Esophagus muscularis mucosa (tissue), 4 donors: ENCODE results near the gene UBE2D1. TPM values are rescaled to one million over a fixed set of nuclear protein-coding genes. Genes with fewer than 3 reads are reported as not detected.
"Not testable (repeated sequence)": the region's sequence is repeated elsewhere in the genome, so short reads cannot be mapped to it uniquely, and the experiment has no call there.

ENCODE experiments used
- DNase-seq: peaks from one replicate; pipeline ENCODE4 v3.0.0-alpha.2; 2017; ENCODE audit errors: extremely low spot score
- H3K27ac ChIP-seq, 4 donors: fragments of 200-600 bp; sonication (generic); replicated peaks in 1 of 4; 1 replicate in 3 of 4; 2 replicates in 1 of 4; pipeline ENCODE4 v1.5.1; 2016 to 2019; ENCODE audit warnings: mild to moderate bottlenecking in 1 of 4
- H3K27me3 ChIP-seq, 4 donors: fragments of 200-600 bp; sonication (generic); one replicate each; pipeline versions ENCODE4 v1.5.1 to v1.6.0; 2016 to 2019
- H3K36me3 ChIP-seq, 4 donors: fragments of 200-600 bp; sonication (generic); one replicate each; pipeline ENCODE4 v1.5.1; 2016 to 2019
- H3K4me1 ChIP-seq, 4 donors: fragments of 200-600 bp; sonication (generic); one replicate each; pipeline ENCODE4 v1.5.1; 2016 to 2019
- H3K4me3 ChIP-seq, 4 donors: fragments of 200-600 bp; sonication (generic); 1 replicate in 2 of 4; 2 replicates in 2 of 4; pipeline ENCODE4 v1.5.1; 2016 to 2019; ENCODE audit warnings: mild to moderate bottlenecking in 4 of 4, moderate library complexity in 1 of 4
- H3K9me3 ChIP-seq, 4 donors: fragments of 200-600 bp; sonication (generic); 1 replicate in 3 of 4; 2 replicates in 1 of 4; pipeline ENCODE4 v1.5.1; 2016 to 2019
- CTCF ChIP-seq, 3 experiments: fragments of 200-600 bp in 2 of 3; fragments of 450-650 bp in 1 of 3; sonication (generic) in 2 of 3; IDR thresholded peaks; one replicate each; pipeline ENCODE4 v1.5.1; 2017 to 2019; ENCODE audit warnings: antibody characterized with exemption in 3 of 3, mild to moderate bottlenecking in 2 of 3, moderate library complexity in 1 of 3
- EP300 ChIP-seq: sonication (generic); formaldehyde crosslinking; IDR thresholded peaks from one replicate; pipeline ENCODE4 v1.6.1; 2017; ENCODE audit warnings: antibody characterized with exemption
- POLR2A ChIP-seq: fragments of 450-650 bp; IDR thresholded peaks from one replicate; pipeline ENCODE4 v1.6.1; 2017; ENCODE audit warnings: antibody characterized with exemption, moderate library complexity, mild to moderate bottlenecking, low read depth
- POLR2AphosphoS5 ChIP-seq, 2 donors: sonication (generic); formaldehyde crosslinking; IDR thresholded peaks; one replicate each; pipeline ENCODE4 v1.6.1; 2017; ENCODE audit warnings: antibody characterized with exemption in 2 of 2
- WGBS: methylation state at CpG from one replicate; pipeline ENCODE4 v1.1.5; 2018; 5-methylcytosine and 5-hydroxymethylcytosine counted together
- intact Hi-C: fragments of 100-400 bp; cut with DNase I; formaldehyde crosslinking; loops from one replicate; pipeline ENCODE4 v1.15.1; 2023
- total RNA-seq, 4 donors: library from RNA; depleted of rRNA; stranded (reverse); fragments of >200 nt; gene quantifications; one replicate each; pipeline versions ENCODE4 v1.1.0 to v1.2.1, GENCODE V29; 2016

UBE2D1 gene
- total RNA-seq, 4 donors from 2014 or later = 11.5 to 17.4 (median 15.3) TPM

GRCh38 chr10:58415757-58416156, 81.0 kb downstream of the UBE2D1 start:
- Histone ChIP-seq H3K27me3 (no peaks in the 10 kb centered on the region), H3K4me1 (peaks cover 0 to 6% (median 1%) of the 10 kb centered on the region in 4 donors), H3K36me3 (no peaks in the 10 kb centered on the region), H3K4me3 (no peak overlapping the region), H3K27ac (no peak overlapping the region), H3K9me3 (peaks cover 0 to 4% (median 0%) of the 10 kb centered on the region in 4 donors)
- intact Hi-C loops = no loop called here
- TF ChIP-seq POLR2A (no peak), POLR2AphosphoS5 (IDR thresholded peaks at IDR 0.05) (no peak), CTCF (IDR thresholded peaks at IDR 0.05) (no peak), EP300 (no peak)
- DNase-seq = no peak

GRCh38 chr10:58417902-58418301, 83.1 kb downstream of the UBE2D1 start:
- WGBS = 83% methylated on average over 2 of the region's 2 CpGs
- intact Hi-C loops = not testable (repeated sequence)

More at GRCh38 chr10:58417902-58418301, 83.1 kb downstream of the UBE2D1 start:
- H3K27ac ChIP-seq, H3K9me3 ChIP-seq, H3K4me3 ChIP-seq, H3K27me3 ChIP-seq, H3K4me1 ChIP-seq, H3K36me3 ChIP-seq, DNase-seq: not testable (repeated sequence)

Other genes with a start within 250 kb of the UBE2D1 start
- gene IPMK, start 67.1 kb upstream of the UBE2D1 start, total RNA-seq = 1 to 10 TPM; 3.4 to 5.5 (median 4.3) TPM
- 10 to 100 TPM; 30.8 to 46.3 (median 33.0) TPM for gene CISD1, start 65.8 kb upstream of the UBE2D1 start, total RNA-seq
- gene TFAM, start 50.4 kb downstream of the UBE2D1 start, total RNA-seq = 10 to 100 TPM; 15.4 to 24.3 (median 19.5) TPM
- gene BICC1, start 177.9 kb downstream of the UBE2D1 start, total RNA-seq = 10 to 100 TPM; 19.1 to 24.9 (median 20.5) TPM